GM23338 (cell line): ENCODE measurements around the gene COG1. TPM values are rescaled to one million over a fixed set of nuclear protein-coding genes. Genes with fewer than 3 reads are reported as not detected.
A peak's percentile ranks its signal among the peaks of the same experiment; 100 is the strongest.

Source experiments
- ATAC-seq: fragments of 200-7000 bp; cut with Tn5 transposase; 3 replicates; pipeline ENCODE4 v1.9.1; 2020
- DNase-seq: peaks from one replicate; pipeline ENCODE4 v3.0.0-alpha.2; 2015; ENCODE audit warnings: low spot score
- H2AFZ ChIP-seq: fragments of 200-600 bp; sonication (generic); 2 replicates; pipeline ENCODE4 v1.8.0; 2016; ENCODE audit warnings: antibody characterized with exemption, mild to moderate bottlenecking, moderate library complexity
- H3F3A ChIP-seq: fragments of 200-600 bp; sonication (generic); replicated peaks from 2 replicates; pipeline ENCODE4 v1.8.0; 2017; ENCODE audit warnings: antibody characterized with exemption, mixed run types, low read depth
- H3K27ac ChIP-seq: fragments of 200-600 bp; sonication (generic); 2 replicates; pipeline ENCODE4 v1.6.1; 2016; ENCODE audit warnings: low read depth
- H3K27me3 ChIP-seq: fragments of 200-600 bp; sonication (generic); 2 replicates; pipeline ENCODE4 v1.8.0; 2016; ENCODE audit warnings: mild to moderate bottlenecking, mixed run types, moderate library complexity; ENCODE audit not compliant: insufficient read depth
- H3K36me3 ChIP-seq: fragments of 200-600 bp; sonication (generic); 2 replicates; pipeline ENCODE4 v1.8.0; 2016; ENCODE audit warnings: mild to moderate bottlenecking; ENCODE audit not compliant: insufficient read depth
- H3K4me1 ChIP-seq: fragments of 200-600 bp; sonication (generic); 2 replicates; pipeline ENCODE4 v1.8.0; 2016; ENCODE audit warnings: mild to moderate bottlenecking, moderate library complexity; ENCODE audit not compliant: insufficient read depth
- H3K4me2 ChIP-seq: fragments of 200-600 bp; sonication (generic); 2 replicates; pipeline ENCODE4 v1.7.1; 2017; ENCODE audit warnings: mixed run types
- H3K4me3 ChIP-seq: fragments of 200-600 bp; sonication (generic); 2 replicates; pipeline ENCODE4 v1.6.1; 2016; ENCODE audit warnings: mixed run types
- H3K79me2 ChIP-seq: fragments of 200-600 bp; sonication (generic); replicated peaks from 2 replicates; pipeline ENCODE4 v1.8.0; 2017; ENCODE audit warnings: mild to moderate bottlenecking; ENCODE audit not compliant: insufficient read depth
- H3K9me2 ChIP-seq: fragments of 200-600 bp; sonication (generic); 2 replicates; pipeline ENCODE4 v1.8.0; 2017; ENCODE audit not compliant: insufficient read depth
- H4K20me1 ChIP-seq: fragments of 200-600 bp; sonication (generic); replicated peaks from 2 replicates; pipeline ENCODE4 v1.8.0; 2017; ENCODE audit warnings: mild to moderate bottlenecking; ENCODE audit not compliant: insufficient read depth
- H3K27ac Mint-ChIP-seq: 2 replicates; pipeline ENCODE4 v1.8.0; 2020; ENCODE audit warnings: inconsistent platforms, mild to moderate bottlenecking, moderate library complexity, mixed read lengths
- H3K27me3 Mint-ChIP-seq: 3 replicates; pipeline ENCODE4 v1.8.0; 2022; ENCODE audit warnings: low read depth, mild to moderate bottlenecking, moderate library complexity, mixed read lengths, inconsistent platforms; ENCODE audit not compliant: insufficient read depth, poor library complexity
- H3K36me3 Mint-ChIP-seq: 3 replicates; pipeline ENCODE4 v1.8.0; 2021; ENCODE audit warnings: low read depth, mild to moderate bottlenecking, inconsistent platforms, moderate library complexity, mixed read lengths
- H3K4me1 Mint-ChIP-seq: 3 replicates; pipeline ENCODE4 v1.8.0; 2020; ENCODE audit warnings: mild to moderate bottlenecking, inconsistent platforms, mixed read lengths
- H3K4me3 Mint-ChIP-seq: 3 replicates; pipeline ENCODE4 v1.8.0; 2021; ENCODE audit warnings: moderate library complexity, mild to moderate bottlenecking, inconsistent platforms, mixed read lengths
- H3K9me3 Mint-ChIP-seq: 3 replicates; pipeline ENCODE4 v1.8.0; 2020; ENCODE audit warnings: moderate library complexity, mild to moderate bottlenecking, inconsistent platforms, mixed read lengths
- CREB1 ChIP-seq: fragments of 250-450 bp; sonication (Bioruptor Pico); IDR thresholded peaks from 2 replicates; pipeline ENCODE4 v1.5.0; 2020; ENCODE audit warnings: low read depth, mild to moderate bottlenecking, moderate library complexity
- CTCF ChIP-seq, 2 experiments: fragments of 200-600 bp in 1 of 2; sonication (generic) in 1 of 2; conservative IDR thresholded peaks; 2 replicates each; pipeline versions ENCODE4 v1.5.1 to v1.6.1; 2016 to 2017; ENCODE audit warnings: antibody characterized with exemption in 2 of 2, low read depth in 2 of 2, mild to moderate bottlenecking in 2 of 2, moderate library complexity in 1 of 2
- EZH2 ChIP-seq: fragments of 200-600 bp; sonication (generic); IDR thresholded peaks from one replicate; pipeline ENCODE4 v1.8.0; 2017; ENCODE audit warnings: antibody characterized with exemption, mild to moderate bottlenecking, low read depth; ENCODE audit not compliant: unreplicated experiment
- JUNB ChIP-seq: IDR thresholded peaks from one replicate; pipeline ENCODE4 v1.6.1; 2016; ENCODE audit warnings: antibody characterized with exemption; ENCODE audit not compliant: unreplicated experiment
- NANOG ChIP-seq: IDR thresholded peaks from 2 replicates; pipeline ENCODE4 v1.6.1; 2016; ENCODE audit warnings: antibody characterized with exemption, borderline replicate concordance
- POLR2AphosphoS5 ChIP-seq: IDR thresholded peaks from 2 replicates; pipeline ENCODE4 v1.6.1; 2016; ENCODE audit warnings: antibody characterized with exemption, low read depth
- ZNF114 ChIP-seq: fragments of 250-450 bp; sonication (Bioruptor Pico); IDR thresholded peaks from 2 replicates; pipeline ENCODE4 v1.5.0; 2020; ENCODE audit warnings: mild to moderate bottlenecking, moderate library complexity
- polyA plus RNA-seq: library from polyadenylated mRNA; unstranded; fragments of >200 nt; fragmentation: Nextera tagmentation; extraction: Ambion mirVana; gene quantifications from 2 replicates; pipeline ENCODE4 v1.2.1, GENCODE V29; 2016
- total RNA-seq: library from RNA; depleted of rRNA; stranded (reverse); fragments of >200 nt; shearing (Covaris generic); gene quantifications from 2 replicates; pipeline ENCODE4 v1.2.3, GENCODE V29; 2014
- TF ChIP-seq, protein P1 (sequence below): IDR thresholded peaks from 2 replicates; pipeline ENCODE4 v1.6.1; 2016; ENCODE audit warnings: antibody characterized with exemption
- TF ChIP-seq, protein P2 (sequence below): IDR thresholded peaks from one replicate; pipeline ENCODE4 v1.6.1; 2018; ENCODE audit warnings: antibody characterized with exemption; ENCODE audit not compliant: unreplicated experiment

COG1 gene
- total and polyA plus RNA-seq, 2 experiments from 2014 or later = 15.0 to 26.1 TPM

GRCh38 chr17:73231841-73232586 is 39.2 kb downstream of the COG1 start:
- TF ChIP-seq CTCF (conservative IDR thresholded peaks at IDR 0.05; ENCODE audit: low read depth in 2 of 2) (0 out of 4 replicates have a peak, but pooled peaks of 1 of the 2 experiments have one; percentile 28), POLR2AphosphoS5 (peak; percentile 84), ZNF114 (CRISPR knock-in tag) (no peak)
- TF ChIP-seq, protein P1, sequence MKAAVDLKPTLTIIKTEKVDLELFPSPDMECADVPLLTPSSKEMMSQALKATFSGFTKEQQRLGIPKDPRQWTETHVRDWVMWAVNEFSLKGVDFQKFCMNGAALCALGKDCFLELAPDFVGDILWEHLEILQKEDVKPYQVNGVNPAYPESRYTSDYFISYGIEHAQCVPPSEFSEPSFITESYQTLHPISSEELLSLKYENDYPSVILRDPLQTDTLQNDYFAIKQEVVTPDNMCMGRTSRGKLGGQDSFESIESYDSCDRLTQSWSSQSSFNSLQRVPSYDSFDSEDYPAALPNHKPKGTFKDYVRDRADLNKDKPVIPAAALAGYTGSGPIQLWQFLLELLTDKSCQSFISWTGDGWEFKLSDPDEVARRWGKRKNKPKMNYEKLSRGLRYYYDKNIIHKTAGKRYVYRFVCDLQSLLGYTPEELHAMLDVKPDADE = peak; percentile 56; the same call in 1 of the 2 replicates
- ATAC-seq = peak; percentile 88
- peak overlapping the region; percentile 95 for H3K4me2 ChIP-seq
- Mint-ChIP-seq H3K27ac (peak overlapping the region; percentile 99), H3K9me3 (no peaks in the 10 kb centered on the region), H3K4me1 (peaks cover 40% of the 10 kb centered on the region), H3K27me3 (peaks cover 14% of the 10 kb centered on the region), H3K36me3 (peaks cover 23% of the 10 kb centered on the region), H3K4me3 (peak overlapping the region; percentile 97)
- H3K4me3 ChIP-seq = peak overlapping the region; percentile 94
- no peaks in the 10 kb centered on the region for H3F3A ChIP-seq
- no peaks in the 10 kb centered on the region for H3K9me2 ChIP-seq
- DNase-seq = peak; percentile 97
- peaks cover 89% of the 10 kb centered on the region for H3K79me2 ChIP-seq
- peaks cover 38% of the 10 kb centered on the region for H3K4me1 ChIP-seq
- peak overlapping the region; percentile 89 for H2AFZ ChIP-seq
- peaks cover 23% of the 10 kb centered on the region; the same call in 1 of the 2 replicates for H4K20me1 ChIP-seq
- peaks cover 20% of the 10 kb centered on the region for H3K36me3 ChIP-seq
- no peaks in the 10 kb centered on the region for H3K27me3 ChIP-seq
- peak overlapping the region; percentile 92 for H3K27ac ChIP-seq

- H3K36me3 ChIP-seq = peaks cover 20% of the 10 kb centered on the region
- DNase-seq (peak; percentile 63), ATAC-seq (peak; percentile 49)
- peak overlapping the region; percentile 89 for H2AFZ ChIP-seq
- peaks cover 31% of the 10 kb centered on the region for H3K4me1 ChIP-seq
- peaks cover 21% of the 10 kb centered on the region; the same call in 1 of the 2 replicates for H4K20me1 ChIP-seq
- no peaks in the 10 kb centered on the region for H3K9me2 ChIP-seq
- no peaks in the 10 kb centered on the region for H3F3A ChIP-seq
- H3K4me3 ChIP-seq = peak overlapping the region; percentile 94
- peak overlapping the region; percentile 95 for H3K4me2 ChIP-seq
- H3K79me2 ChIP-seq = peaks cover 87% of the 10 kb centered on the region
- Mint-ChIP-seq H3K27me3 (peaks cover 14% of the 10 kb centered on the region), H3K4me1 (peaks cover 32% of the 10 kb centered on the region), H3K36me3 (peaks cover 28% of the 10 kb centered on the region), H3K27ac (peak overlapping the region; percentile 99), H3K9me3 (no peaks in the 10 kb centered on the region), H3K4me3 (peak overlapping the region; percentile 97)
- no peaks in the 10 kb centered on the region for H3K27me3 ChIP-seq
- peak overlapping the region; percentile 33; the same call in 1 of the 2 replicates for H3K27ac ChIP-seq
- TF ChIP-seq, protein P1 = no peak
- TF ChIP-seq ZNF114 (CRISPR knock-in tag) (no peak), JUNB (no peak), POLR2AphosphoS5 (no peak), EZH2 (no peak), CREB1 (CRISPR knock-in tag) (no peak), NANOG (no peak)
- TF ChIP-seq, protein P2, sequence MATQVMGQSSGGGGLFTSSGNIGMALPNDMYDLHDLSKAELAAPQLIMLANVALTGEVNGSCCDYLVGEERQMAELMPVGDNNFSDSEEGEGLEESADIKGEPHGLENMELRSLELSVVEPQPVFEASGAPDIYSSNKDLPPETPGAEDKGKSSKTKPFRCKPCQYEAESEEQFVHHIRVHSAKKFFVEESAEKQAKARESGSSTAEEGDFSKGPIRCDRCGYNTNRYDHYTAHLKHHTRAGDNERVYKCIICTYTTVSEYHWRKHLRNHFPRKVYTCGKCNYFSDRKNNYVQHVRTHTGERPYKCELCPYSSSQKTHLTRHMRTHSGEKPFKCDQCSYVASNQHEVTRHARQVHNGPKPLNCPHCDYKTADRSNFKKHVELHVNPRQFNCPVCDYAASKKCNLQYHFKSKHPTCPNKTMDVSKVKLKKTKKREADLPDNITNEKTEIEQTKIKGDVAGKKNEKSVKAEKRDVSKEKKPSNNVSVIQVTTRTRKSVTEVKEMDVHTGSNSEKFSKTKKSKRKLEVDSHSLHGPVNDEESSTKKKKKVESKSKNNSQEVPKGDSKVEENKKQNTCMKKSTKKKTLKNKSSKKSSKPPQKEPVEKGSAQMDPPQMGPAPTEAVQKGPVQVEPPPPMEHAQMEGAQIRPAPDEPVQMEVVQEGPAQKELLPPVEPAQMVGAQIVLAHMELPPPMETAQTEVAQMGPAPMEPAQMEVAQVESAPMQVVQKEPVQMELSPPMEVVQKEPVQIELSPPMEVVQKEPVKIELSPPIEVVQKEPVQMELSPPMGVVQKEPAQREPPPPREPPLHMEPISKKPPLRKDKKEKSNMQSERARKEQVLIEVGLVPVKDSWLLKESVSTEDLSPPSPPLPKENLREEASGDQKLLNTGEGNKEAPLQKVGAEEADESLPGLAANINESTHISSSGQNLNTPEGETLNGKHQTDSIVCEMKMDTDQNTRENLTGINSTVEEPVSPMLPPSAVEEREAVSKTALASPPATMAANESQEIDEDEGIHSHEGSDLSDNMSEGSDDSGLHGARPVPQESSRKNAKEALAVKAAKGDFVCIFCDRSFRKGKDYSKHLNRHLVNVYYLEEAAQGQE = no peak
Observed at GRCh38 chr17:73232587-73233373, 39.9 kb downstream of the COG1 start.
